Osteoblast (primary cell): ENCODE results near the gene GOLIM4. TPM values are rescaled to one million over a fixed set of nuclear protein-coding genes. Genes with fewer than 3 reads are reported as not detected.

Experiments used
- DNase-seq: peaks from one replicate; pipeline ENCODE4 v3.0.0; 2011; ENCODE audit warnings: low spot score, mixed read lengths; ENCODE audit not compliant: insufficient read length; ENCODE audit errors: missing footprints
- H2AFZ ChIP-seq: 2 replicates; pipeline ENCODE4 v1.6.0; 2011; ENCODE audit warnings: mild to moderate bottlenecking, low read length
- H3K27ac ChIP-seq: 2 replicates; pipeline ENCODE4 v1.5.1; 2011; ENCODE audit warnings: mild to moderate bottlenecking, low read depth, low read length, moderate library complexity
- H3K27me3 ChIP-seq: 2 replicates; pipeline ENCODE4 v1.6.0; 2012; ENCODE audit warnings: mild to moderate bottlenecking, control low read depth, inconsistent platforms, low read length, moderate library complexity; ENCODE audit not compliant: insufficient read depth
- H3K36me3 ChIP-seq: 2 replicates; pipeline ENCODE4 v1.5.1; 2011; ENCODE audit warnings: mild to moderate bottlenecking, low read length, control low read depth, moderate library complexity; ENCODE audit not compliant: insufficient read depth
- H3K4me1 ChIP-seq: 2 replicates; pipeline ENCODE4 v1.5.1; 2011; ENCODE audit warnings: mild to moderate bottlenecking, low read length, control low read depth, moderate library complexity; ENCODE audit not compliant: insufficient read depth
- H3K4me2 ChIP-seq: 2 replicates; pipeline ENCODE4 v1.6.0; 2011; ENCODE audit warnings: mild to moderate bottlenecking, low read length; ENCODE audit not compliant: insufficient read depth
- H3K4me3 ChIP-seq: fragments of 200-600 bp; sonication (generic); 3 replicates; pipeline ENCODE4 v1.5.1; 2012; ENCODE audit warnings: mild to moderate bottlenecking, low read length, inconsistent platforms; ENCODE audit not compliant: insufficient read depth
- H3K79me2 ChIP-seq: 2 replicates; pipeline ENCODE4 v1.6.0; 2012; ENCODE audit warnings: mild to moderate bottlenecking, low read length, control low read depth, inconsistent platforms; ENCODE audit not compliant: insufficient read depth
- H3K9me3 ChIP-seq: 2 replicates; pipeline ENCODE4 v1.5.1; 2011; ENCODE audit warnings: low read depth, low read length, control low read depth
- H4K20me1 ChIP-seq: 2 replicates; pipeline ENCODE4 v1.6.0; 2012; ENCODE audit warnings: mild to moderate bottlenecking, low read length, control low read depth; ENCODE audit not compliant: insufficient read depth
- CTCF ChIP-seq: IDR thresholded peaks from 2 replicates; pipeline ENCODE4 v1.5.1; 2011; ENCODE audit warnings: mild to moderate bottlenecking, low read depth, low read length, moderate library complexity; ENCODE audit errors: extremely low read depth
- total RNA-seq: library from RNA; depleted of rRNA; stranded (reverse); fragments of >200 nt; gene quantifications from 2 replicates; pipeline ENCODE4 v1.2.3, GENCODE V29; 2012

Gene GOLIM4
- total RNA-seq, 1 donor: 44.5 TPM

DNA sequence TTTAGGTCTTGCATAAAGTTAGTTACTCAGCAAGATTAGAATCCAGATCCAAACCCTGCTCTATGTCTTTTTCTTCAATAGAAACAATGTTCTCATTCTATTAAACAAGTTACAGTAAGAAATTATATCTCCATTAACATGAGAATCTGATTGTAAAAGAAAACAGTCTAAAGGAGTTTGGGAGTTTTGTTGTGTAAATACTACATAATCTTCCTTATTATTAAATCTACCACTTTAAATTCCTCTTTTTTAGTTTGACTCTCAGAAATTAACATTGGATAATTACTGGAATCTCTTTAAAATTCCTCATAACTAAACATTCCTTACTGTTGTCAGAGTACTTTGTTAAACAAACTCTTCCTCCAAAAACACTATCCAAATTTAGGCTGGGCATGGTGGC lies 1.7 kb upstream of the GOLIM4 start:
- H3K9me3 ChIP-seq: no peaks in the 10 kb centered on the region
- H3K4me3 ChIP-seq: no peak overlapping the region
- peak overlapping the region; percentile 100 for H3K4me2 ChIP-seq
- peaks cover 17% of the 10 kb centered on the region for H4K20me1 ChIP-seq
- H3K79me2 ChIP-seq: peaks cover 23% of the 10 kb centered on the region
- peak; percentile 17 for DNase-seq
- no peak overlapping the region for H3K27ac ChIP-seq
- peaks cover 39% of the 10 kb centered on the region for H3K4me1 ChIP-seq
- no peak for TF ChIP-seq CTCF
- H3K36me3 ChIP-seq: no peaks in the 10 kb centered on the region
- H3K27me3 ChIP-seq: no peaks in the 10 kb centered on the region
- H2AFZ ChIP-seq: peak overlapping the region; percentile 99

DNA sequence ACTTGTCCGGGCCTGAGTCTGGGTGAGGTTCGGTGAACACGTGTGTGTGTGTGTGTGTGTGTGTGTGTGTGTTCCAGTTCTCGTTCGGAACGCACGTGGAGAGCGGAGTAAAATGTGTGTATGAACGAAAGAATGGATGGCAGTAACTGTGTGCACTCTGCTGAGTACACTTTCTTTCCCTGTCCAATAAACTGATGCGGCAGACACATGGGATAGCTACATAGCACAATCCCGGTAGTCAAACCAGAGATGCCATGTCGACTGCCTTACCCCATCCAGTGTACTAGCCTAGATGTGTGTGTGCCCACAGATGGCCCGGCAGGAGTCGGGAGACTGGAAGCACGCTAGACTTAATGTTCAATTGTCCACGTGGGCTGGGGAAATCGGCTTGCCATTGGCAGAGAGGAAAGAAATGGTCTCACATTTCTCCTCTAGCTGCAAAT lies 507 bp upstream of the GOLIM4 start:
- DNase-seq: peak; percentile 93
- Histone ChIP-seq H3K4me1 (peaks cover 39% of the 10 kb centered on the region), H3K27me3 (no peaks in the 10 kb centered on the region)

DNA sequence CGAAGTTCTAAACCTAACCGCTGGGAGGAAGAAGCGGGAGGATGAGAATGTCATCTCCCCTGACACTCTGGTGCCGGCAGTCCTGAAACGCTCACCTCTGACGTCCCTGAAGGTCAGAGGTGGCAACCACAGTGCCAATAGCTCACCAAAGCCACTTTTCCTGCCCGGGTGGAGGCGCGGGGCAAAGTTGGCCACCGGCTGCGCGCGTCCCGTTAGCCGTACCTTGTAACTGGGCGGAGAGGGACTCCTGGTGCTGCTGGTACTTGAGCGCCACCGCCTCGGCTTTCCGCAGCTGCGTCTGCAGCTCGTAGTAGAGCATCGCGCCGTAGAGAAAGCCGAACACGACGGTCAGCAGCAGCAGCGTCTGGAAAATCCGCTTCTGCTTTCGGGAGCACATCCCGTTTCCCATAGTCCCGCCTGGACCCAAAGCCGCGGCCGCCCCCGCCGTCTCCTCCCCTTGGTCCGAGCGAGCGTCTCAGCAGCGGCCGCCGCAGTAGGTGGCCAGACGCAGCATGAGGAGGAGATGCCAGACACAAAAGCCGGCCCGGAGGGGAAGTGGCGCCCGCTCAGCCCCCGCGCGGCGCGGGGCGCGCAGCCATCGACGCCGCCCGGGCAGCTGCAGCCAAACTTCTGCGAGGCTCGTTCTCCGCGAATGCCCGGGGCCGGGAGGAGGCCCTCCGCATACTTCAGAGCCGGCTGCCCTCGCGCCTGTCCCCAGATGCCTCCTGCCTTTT lies 680 bp downstream of the GOLIM4 start:
- Histone ChIP-seq H3K4me2 (peak overlapping the region; percentile 100), H2AFZ (peak overlapping the region; percentile 87), H3K4me1 (peaks cover 28% of the 10 kb centered on the region), H3K79me2 (peaks cover 46% of the 10 kb centered on the region), H3K36me3 (no peaks in the 10 kb centered on the region), H3K27me3 (no peaks in the 10 kb centered on the region), H4K20me1 (peaks cover 26% of the 10 kb centered on the region), H3K4me3 (peak overlapping the region; percentile 92), H3K27ac (peak overlapping the region; percentile 91), H3K9me3 (no peaks in the 10 kb centered on the region)
- DNase-seq: peak; percentile 83
- TF ChIP-seq CTCF: peak; percentile 33

More for the DNA sequence above, 507 bp upstream of the GOLIM4 start:
- Histone ChIP-seq H3K4me3 (peak overlapping the region; percentile 92), H3K4me2 (peak overlapping the region; percentile 100), H3K27ac (peak overlapping the region; percentile 91), H3K36me3 (no peaks in the 10 kb centered on the region), H2AFZ (peak overlapping the region; percentile 99), H4K20me1 (peaks cover 23% of the 10 kb centered on the region), H3K79me2 (peaks cover 34% of the 10 kb centered on the region), H3K9me3 (no peaks in the 10 kb centered on the region)
- TF ChIP-seq CTCF: no peak

- peak overlapping the region; percentile 92 for H3K4me3 ChIP-seq
- TF ChIP-seq CTCF: no peak
- H3K36me3 ChIP-seq: no peaks in the 10 kb centered on the region
- peaks cover 51% of the 10 kb centered on the region for H3K79me2 ChIP-seq
- H3K4me2 ChIP-seq: peak overlapping the region; percentile 100
- H2AFZ ChIP-seq: peak overlapping the region; percentile 87
- peak overlapping the region; percentile 91 for H3K27ac ChIP-seq
- H3K27me3 ChIP-seq: no peaks in the 10 kb centered on the region
- peak; percentile 80 for DNase-seq
- no peaks in the 10 kb centered on the region for H3K9me3 ChIP-seq
- peaks cover 26% of the 10 kb centered on the region for H4K20me1 ChIP-seq
- peaks cover 26% of the 10 kb centered on the region for H3K4me1 ChIP-seq
Measured at GRCh38 chr3:168094580-168094876, 1.2 kb downstream of the GOLIM4 start.
